H1 (cell line): ENCODE results near the gene APP. TPM values are rescaled to one million over a fixed set of nuclear protein-coding genes. Genes with fewer than 3 reads are reported as not detected.

Source experiments
- CTCF ChIA-PET: fragments of 300-600 bp; sonication (Branson Sonifier 250); formaldehyde crosslinking; loops from one replicate; lab custom pipeline; 2021; ENCODE audit not compliant: partially characterized antibody; lab: Charles Lee
- POLR2A ChIA-PET: fragments of 300-600 bp; sonication (Branson Sonifier 250); formaldehyde crosslinking; loops from one replicate; lab custom pipeline; 2021; ENCODE audit warnings: inconsistent platforms; ENCODE audit not compliant: partially characterized antibody; lab: Charles Lee
- DNase-seq, 2 experiments: peaks; one replicate each; pipeline versions ENCODE4 v3.0.0 to v3.0.0-alpha.2; 2010 to 2022; ENCODE audit warnings: low spot score in 2 of 2, low read depth in 1 of 2, mixed read lengths in 1 of 2
- FAIRE-seq: peaks from 2 replicates; lab custom pipeline; 2011; peaks lifted over from hg19 to GRCh38; lab: Jason Lieb, UNC
- H2AFZ ChIP-seq: 2 replicates; pipeline ENCODE4 v1.8.1; 2012; ENCODE audit warnings: low read length, inconsistent platforms
- H2AK5ac ChIP-seq: 2 replicates; pipeline ENCODE4 v1.6.1; 2013; ENCODE audit warnings: low read depth, low read length
- H2BK120ac ChIP-seq: replicated peaks from 2 replicates; pipeline ENCODE3; 2013; ENCODE audit warnings: low read depth, low read length, inconsistent platforms
- H2BK12ac ChIP-seq: 2 replicates; pipeline ENCODE4 v1.6.1; 2013; ENCODE audit warnings: low read depth, low read length
- H2BK15ac ChIP-seq: 2 replicates; pipeline ENCODE4 v1.6.1; 2013; ENCODE audit warnings: low read length
- H2BK20ac ChIP-seq: 2 replicates; pipeline ENCODE4 v1.6.1; 2013; ENCODE audit warnings: low read length
- H2BK5ac ChIP-seq: 2 replicates; pipeline ENCODE4 v1.6.1; 2013; ENCODE audit warnings: low read depth, low read length
- H3K14ac ChIP-seq: 2 replicates; pipeline ENCODE4 v1.6.1; 2013; ENCODE audit warnings: inconsistent platforms; ENCODE audit not compliant: insufficient read length
- H3K18ac ChIP-seq: 2 replicates; pipeline ENCODE4 v1.6.1; 2013; ENCODE audit warnings: low read length; ENCODE audit errors: extremely low read depth
- H3K23ac ChIP-seq: 2 replicates; pipeline ENCODE4 v1.6.1; 2013; ENCODE audit warnings: inconsistent platforms; ENCODE audit not compliant: insufficient read length
- H3K23me2 ChIP-seq: 2 replicates; pipeline ENCODE4 v1.6.1; 2013; ENCODE audit warnings: low read depth, low read length
- H3K27ac ChIP-seq: 2 replicates; pipeline ENCODE4 v1.6.1; 2011; ENCODE audit warnings: low read depth, low read length, inconsistent platforms
- H3K27me3 ChIP-seq, 4 experiments: replicated peaks in 1 of 4; 1 replicate in 1 of 4; 2 replicates in 3 of 4; pipeline versions ENCODE4 v1.6.1 to v1.8.1; 2011 to 2013; ENCODE audit warnings: low read length in 3 of 4, mild to moderate bottlenecking in 3 of 4, inconsistent platforms in 2 of 4, mixed read lengths in 2 of 4, moderate library complexity in 1 of 4; ENCODE audit not compliant: control insufficient read depth in 3 of 4, insufficient read depth in 3 of 4; ENCODE audit errors: extremely low read depth in 1 of 4
- H3K36me3 ChIP-seq, 4 experiments: 2 replicates each; pipeline versions ENCODE4 v1.6.1 to v1.8.1; 2011 to 2013; ENCODE audit warnings: mild to moderate bottlenecking in 4 of 4, low read length in 3 of 4, moderate library complexity in 2 of 4, control low read depth in 1 of 4, inconsistent platforms in 1 of 4; ENCODE audit not compliant: insufficient read depth in 4 of 4, control insufficient read depth in 2 of 4
- H3K4ac ChIP-seq: replicated peaks from 2 replicates; pipeline ENCODE3; 2013; ENCODE audit warnings: low read length, low read depth, mixed read lengths, inconsistent platforms; ENCODE audit not compliant: insufficient read length
- H3K4me1 ChIP-seq, 4 experiments: replicated peaks in 1 of 4; 1 replicate in 1 of 4; 2 replicates in 3 of 4; pipeline versions ENCODE4 v1.6.1 to v1.8.1; 2011 to 2013; ENCODE audit warnings: low read length in 3 of 4, inconsistent platforms in 2 of 4, mixed read lengths in 1 of 4; ENCODE audit not compliant: insufficient read depth in 4 of 4, control insufficient read depth in 3 of 4
- H3K4me2 ChIP-seq, 2 experiments: 2 replicates each; pipeline versions ENCODE4 v1.6.1 to v1.8.1; 2011 to 2013; ENCODE audit warnings: low read depth in 2 of 2, low read length in 2 of 2, control low read depth in 1 of 2, inconsistent platforms in 1 of 2, mild to moderate bottlenecking in 1 of 2; ENCODE audit not compliant: insufficient read depth in 1 of 2
- H3K4me3 ChIP-seq, 4 experiments: fragments of 200-600, 300-600 bp in 1 of 4; sonication (generic), shearing (Covaris generic), sonication (Bioruptor Twin) in 1 of 4; 2 replicates each; pipeline versions ENCODE4 v1.5.1 to v1.8.1; 2011 to 2016; ENCODE audit warnings: low read length in 4 of 4, low read depth in 3 of 4, control low read depth in 2 of 4, inconsistent platforms in 2 of 4, mild to moderate bottlenecking in 2 of 4, mixed read lengths in 1 of 4, moderate library complexity in 1 of 4; ENCODE audit not compliant: insufficient read depth in 2 of 4; ENCODE audit errors: extremely low read depth in 1 of 4
- H3K56ac ChIP-seq: replicated peaks from 2 replicates; pipeline ENCODE3; 2013; ENCODE audit warnings: low read depth, mild to moderate bottlenecking, mixed read lengths, low read length, inconsistent platforms; ENCODE audit not compliant: insufficient read length
- H3K79me1 ChIP-seq: 2 replicates; pipeline ENCODE4 v1.6.1; 2013; ENCODE audit warnings: low read depth, low read length, control low read depth
- H3K79me2 ChIP-seq, 2 experiments: 2 replicates each; pipeline versions ENCODE4 v1.6.1 to v1.8.1; 2012 to 2013; ENCODE audit warnings: low read length in 2 of 2, mild to moderate bottlenecking in 2 of 2, inconsistent platforms in 1 of 2; ENCODE audit not compliant: insufficient read depth in 2 of 2, control insufficient read depth in 1 of 2
- H3K9ac ChIP-seq, 4 experiments: replicated peaks in 1 of 4; 1 replicate in 1 of 4; 2 replicates in 3 of 4; pipeline versions ENCODE4 v1.6.1 to v1.8.1; 2011 to 2013; ENCODE audit warnings: low read depth in 3 of 4, low read length in 3 of 4, control low read depth in 2 of 4, mild to moderate bottlenecking in 2 of 4, moderate library complexity in 2 of 4, inconsistent platforms in 1 of 4; ENCODE audit errors: extremely low read depth in 1 of 4
- H3K9me3 ChIP-seq, 2 experiments: 2 replicates each; pipeline versions ENCODE4 v1.6.1 to v1.8.1; 2012 to 2013; ENCODE audit warnings: mild to moderate bottlenecking in 2 of 2, moderate library complexity in 2 of 2, control low read depth in 1 of 2, inconsistent platforms in 1 of 2, low read depth in 1 of 2, low read length in 1 of 2, mixed read lengths in 1 of 2; ENCODE audit not compliant: insufficient read depth in 2 of 2
- H4K20me1 ChIP-seq, 2 experiments: replicated peaks in 1 of 2; 2 replicates each; pipeline versions ENCODE3 to v1.8.1; 2011 to 2013; ENCODE audit warnings: inconsistent platforms in 2 of 2, low read length in 2 of 2, mild to moderate bottlenecking in 1 of 2; ENCODE audit not compliant: insufficient read depth in 2 of 2, control insufficient read depth in 1 of 2
- H4K5ac ChIP-seq: 2 replicates; pipeline ENCODE4 v1.6.1; 2013; ENCODE audit warnings: low read length, low read depth, mixed read lengths, inconsistent platforms; ENCODE audit not compliant: insufficient read length
- H4K8ac ChIP-seq: 2 replicates; pipeline ENCODE4 v1.8.0; 2013; ENCODE audit warnings: mild to moderate bottlenecking, moderate library complexity, low read length, inconsistent platforms; ENCODE audit not compliant: insufficient read depth; ENCODE audit errors: extremely low read depth
- H4K91ac ChIP-seq: replicated peaks from 2 replicates; pipeline ENCODE3; 2013; ENCODE audit warnings: low read length, mixed read lengths, inconsistent platforms; ENCODE audit not compliant: insufficient read length
- CEBPB ChIP-seq: IDR thresholded peaks from 2 replicates; pipeline ENCODE4 v1.6.1; 2012; ENCODE audit warnings: low read depth, low read length
- GABPA ChIP-seq: IDR thresholded peaks from 2 replicates; pipeline ENCODE4 v1.6.1; 2011; ENCODE audit warnings: mild to moderate bottlenecking, low read length, moderate library complexity, borderline replicate concordance; ENCODE audit not compliant: insufficient read depth
- RBBP5 ChIP-seq: IDR thresholded peaks from 2 replicates; pipeline ENCODE4 v1.7.1; 2012; ENCODE audit warnings: low read depth, mild to moderate bottlenecking, inconsistent platforms, low read length, moderate library complexity, borderline replicate concordance
- TBP ChIP-seq: IDR thresholded peaks from 2 replicates; pipeline ENCODE4 v1.6.1; 2011; ENCODE audit warnings: low read depth, low read length, improper control_type of control experiment
- TEAD4 ChIP-seq: IDR thresholded peaks from 2 replicates; pipeline ENCODE4 v1.6.1; 2012; ENCODE audit warnings: low read depth, low read length, inconsistent platforms, mixed read lengths
- ZNF274 ChIP-seq: IDR thresholded peaks from 2 replicates; pipeline ENCODE4 v1.7.0; 2012; ENCODE audit warnings: low read length, borderline replicate concordance; ENCODE audit errors: extremely low read depth
- WGBS, 2 experiments: shearing (Covaris generic) in 1 of 2; methylation state at CpG; one replicate each; pipeline versions ENCODE4 v1.1.6 to v1.1.7; 2013 to 2015; ENCODE audit warnings: low lambda C conversion rate in 2 of 2, mixed read lengths in 2 of 2, inconsistent platforms in 1 of 2, low coverage in 1 of 2, missing lambda C conversion rate in 1 of 2; ENCODE audit not compliant: insufficient replicate concordance in 2 of 2, insufficient coverage in 1 of 2, insufficient read length in 1 of 2; ENCODE audit errors: extremely low coverage in 1 of 2, missing lambda C conversion rate in 1 of 2; 5-methylcytosine and 5-hydroxymethylcytosine counted together
- polyA plus RNA-seq, 7 experiments: library from polyadenylated mRNA; depleted of rRNA in 3 of 7; stranded (reverse) in 5 of 7; unstranded in 2 of 7; fragments of >200 nt in 5 of 7; fragments of 200-250 nt in 2 of 7; gene quantifications; 1 replicate in 5 of 7; 2 replicates in 1 of 7; 4 replicates in 1 of 7; pipeline versions ENCODE4 v1.2.1 to v1.2.3, GENCODE V29; 2011 to 2013; ENCODE audit warnings: missing spikeins in 2 of 7, mixed read lengths in 2 of 7
- total RNA-seq: library from RNA; stranded (reverse); fragmentation: NEBNext Ultra II Directional; extraction: Animal tissue kit (Norgen Biotek cat#: 25700); gene quantifications from 2 replicates; pipeline ENCODE4 v1.2.1, GENCODE V29; 2021

The APP gene
- total and polyA plus RNA-seq, 2 of the 8 experiments (the other 6 are each of a cell fraction or from before 2014, with no cell fraction given), result 375 to 551 TPM

DNA sequence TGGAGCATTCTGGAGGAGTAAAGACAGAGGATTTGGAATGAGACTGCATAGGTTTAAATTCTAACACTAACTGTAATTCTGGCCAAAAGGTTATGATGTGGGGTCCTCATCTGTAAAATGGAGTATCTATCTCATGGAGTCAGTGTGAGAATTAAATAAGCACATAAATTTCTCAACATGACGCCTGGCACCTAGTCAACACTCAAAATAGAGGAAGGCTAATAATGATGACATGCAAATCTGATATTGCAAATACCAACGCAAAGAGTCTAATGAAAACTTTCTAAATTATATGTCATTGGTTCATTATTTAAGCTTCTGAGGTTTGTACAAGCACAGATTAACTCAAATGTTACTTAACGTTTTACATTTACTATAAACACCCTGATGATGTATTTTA lies 29.6 kb downstream of the APP start:
- H3K4ac ChIP-seq, result no peak overlapping the region
- H3K79me1 ChIP-seq, result peaks cover 8% of the 10 kb centered on the region; the same call in 1 of the 2 replicates
- H2BK20ac ChIP-seq, result no peak overlapping the region
- H2AFZ ChIP-seq, result no peak overlapping the region
- H3K27me3 ChIP-seq, result no peaks in the 10 kb centered on the region
- no peak overlapping the region for H2BK12ac ChIP-seq
- H4K20me1 ChIP-seq, result peaks cover 5 to 19% of the 10 kb centered on the region in 2 experiments
- no peak overlapping the region for H2BK120ac ChIP-seq
- no peak overlapping the region for H4K91ac ChIP-seq
- H3K23ac ChIP-seq, result no peak overlapping the region
- H3K4me2 ChIP-seq, result no peak overlapping the region
- no peak overlapping the region for H3K4me3 ChIP-seq
- TF ChIP-seq CEBPB (no peak), RBBP5 (no peak), GABPA (no peak), TEAD4 (no peak), ZNF274 (no peak), TBP (no peak)
- no peaks in the 10 kb centered on the region for H3K23me2 ChIP-seq
- no peak overlapping the region for H2BK15ac ChIP-seq
- FAIRE-seq, result no peak
- peaks cover 0 to 13% (median under 1%) of the 10 kb centered on the region in 4 experiments; a peak in 4 of 7 replicates for H3K4me1 ChIP-seq
- no peak overlapping the region for H3K56ac ChIP-seq
- H3K18ac ChIP-seq, result no peak overlapping the region
- no peak overlapping the region for H3K14ac ChIP-seq
- POLR2A ChIA-PET, result interaction anchor here (1.6 to 2.0 kb wide), 2 partner anchors 14 to 28 kb away, joined by 5 to 7 read pairs; no protein-coding TSS in a partner anchor
- no peak overlapping the region for H3K27ac ChIP-seq
- no peak overlapping the region for H2BK5ac ChIP-seq
- H4K8ac ChIP-seq, result no peak overlapping the region
- peaks cover 0 to 4% (median 2%) of the 10 kb centered on the region in 4 experiments; a peak in 3 of 8 replicates for H3K36me3 ChIP-seq
- H3K79me2 ChIP-seq, result peaks cover 20 to 100% of the 10 kb centered on the region in 2 experiments
- no peaks in the 10 kb centered on the region for H3K9me3 ChIP-seq
- H3K9ac ChIP-seq, result no peak overlapping the region
- CTCF ChIA-PET, result no interaction called here
- WGBS, 2 experiments, result 85% methylated on average over 3 of the region's 3 CpGs; no CpG with 5 or more reads in 1 of the 2 experiments
- H4K5ac ChIP-seq, result no peak overlapping the region
- no peak overlapping the region for H2AK5ac ChIP-seq
- no peak for DNase-seq
